GM23338 (cell line): ENCODE measurements around the gene NGF. TPM values are rescaled to one million over a fixed set of nuclear protein-coding genes. Genes with fewer than 3 reads are reported as not detected.

ENCODE experiments used
- ATAC-seq: fragments of 200-7000 bp; cut with Tn5 transposase; 3 replicates; pipeline ENCODE4 v1.9.1; 2020
- DNase-seq: peaks from one replicate; pipeline ENCODE4 v3.0.0-alpha.2; 2015; ENCODE audit warnings: low spot score
- H2AFZ ChIP-seq: fragments of 200-600 bp; sonication (generic); 2 replicates; pipeline ENCODE4 v1.8.0; 2016; ENCODE audit warnings: antibody characterized with exemption, mild to moderate bottlenecking, moderate library complexity
- H3F3A ChIP-seq: fragments of 200-600 bp; sonication (generic); replicated peaks from 2 replicates; pipeline ENCODE4 v1.8.0; 2017; ENCODE audit warnings: antibody characterized with exemption, mixed run types, low read depth
- H3K27ac ChIP-seq: fragments of 200-600 bp; sonication (generic); 2 replicates; pipeline ENCODE4 v1.6.1; 2016; ENCODE audit warnings: low read depth
- H3K27me3 ChIP-seq: fragments of 200-600 bp; sonication (generic); 2 replicates; pipeline ENCODE4 v1.8.0; 2016; ENCODE audit warnings: mild to moderate bottlenecking, mixed run types, moderate library complexity; ENCODE audit not compliant: insufficient read depth
- H3K36me3 ChIP-seq: fragments of 200-600 bp; sonication (generic); 2 replicates; pipeline ENCODE4 v1.8.0; 2016; ENCODE audit warnings: mild to moderate bottlenecking; ENCODE audit not compliant: insufficient read depth
- H3K4me1 ChIP-seq: fragments of 200-600 bp; sonication (generic); 2 replicates; pipeline ENCODE4 v1.8.0; 2016; ENCODE audit warnings: mild to moderate bottlenecking, moderate library complexity; ENCODE audit not compliant: insufficient read depth
- H3K4me2 ChIP-seq: fragments of 200-600 bp; sonication (generic); 2 replicates; pipeline ENCODE4 v1.7.1; 2017; ENCODE audit warnings: mixed run types
- H3K4me3 ChIP-seq: fragments of 200-600 bp; sonication (generic); 2 replicates; pipeline ENCODE4 v1.6.1; 2016; ENCODE audit warnings: mixed run types
- H3K79me2 ChIP-seq: fragments of 200-600 bp; sonication (generic); replicated peaks from 2 replicates; pipeline ENCODE4 v1.8.0; 2017; ENCODE audit warnings: mild to moderate bottlenecking; ENCODE audit not compliant: insufficient read depth
- H3K9me2 ChIP-seq: fragments of 200-600 bp; sonication (generic); 2 replicates; pipeline ENCODE4 v1.8.0; 2017; ENCODE audit not compliant: insufficient read depth
- H4K20me1 ChIP-seq: fragments of 200-600 bp; sonication (generic); replicated peaks from 2 replicates; pipeline ENCODE4 v1.8.0; 2017; ENCODE audit warnings: mild to moderate bottlenecking; ENCODE audit not compliant: insufficient read depth
- H3K27ac Mint-ChIP-seq: 2 replicates; pipeline ENCODE4 v1.8.0; 2020; ENCODE audit warnings: inconsistent platforms, mild to moderate bottlenecking, moderate library complexity, mixed read lengths
- H3K27me3 Mint-ChIP-seq: 3 replicates; pipeline ENCODE4 v1.8.0; 2022; ENCODE audit warnings: low read depth, mild to moderate bottlenecking, moderate library complexity, mixed read lengths, inconsistent platforms; ENCODE audit not compliant: insufficient read depth, poor library complexity
- H3K36me3 Mint-ChIP-seq: 3 replicates; pipeline ENCODE4 v1.8.0; 2021; ENCODE audit warnings: low read depth, mild to moderate bottlenecking, inconsistent platforms, moderate library complexity, mixed read lengths
- H3K4me1 Mint-ChIP-seq: 3 replicates; pipeline ENCODE4 v1.8.0; 2020; ENCODE audit warnings: mild to moderate bottlenecking, inconsistent platforms, mixed read lengths
- H3K4me3 Mint-ChIP-seq: 3 replicates; pipeline ENCODE4 v1.8.0; 2021; ENCODE audit warnings: moderate library complexity, mild to moderate bottlenecking, inconsistent platforms, mixed read lengths
- H3K9me3 Mint-ChIP-seq: 3 replicates; pipeline ENCODE4 v1.8.0; 2020; ENCODE audit warnings: moderate library complexity, mild to moderate bottlenecking, inconsistent platforms, mixed read lengths
- CREB1 ChIP-seq: fragments of 250-450 bp; sonication (Bioruptor Pico); IDR thresholded peaks from 2 replicates; pipeline ENCODE4 v1.5.0; 2020; ENCODE audit warnings: low read depth, mild to moderate bottlenecking, moderate library complexity
- EZH2 ChIP-seq: fragments of 200-600 bp; sonication (generic); IDR thresholded peaks from one replicate; pipeline ENCODE4 v1.8.0; 2017; ENCODE audit warnings: antibody characterized with exemption, mild to moderate bottlenecking, low read depth; ENCODE audit not compliant: unreplicated experiment
- EZH2phosphoT487 ChIP-seq: fragments of 200-600 bp; sonication (generic); IDR thresholded peaks from one replicate; pipeline ENCODE4 v1.8.1; 2018; ENCODE audit warnings: antibody characterized with exemption; ENCODE audit not compliant: unreplicated experiment
- NANOG ChIP-seq: IDR thresholded peaks from 2 replicates; pipeline ENCODE4 v1.6.1; 2016; ENCODE audit warnings: antibody characterized with exemption, borderline replicate concordance
- POLR2AphosphoS5 ChIP-seq: IDR thresholded peaks from 2 replicates; pipeline ENCODE4 v1.6.1; 2016; ENCODE audit warnings: antibody characterized with exemption, low read depth
- STAT1 ChIP-seq: IDR thresholded peaks from one replicate; pipeline ENCODE4 v1.6.1; 2016; ENCODE audit warnings: antibody characterized with exemption; ENCODE audit not compliant: unreplicated experiment
- ZNF114 ChIP-seq: fragments of 250-450 bp; sonication (Bioruptor Pico); IDR thresholded peaks from 2 replicates; pipeline ENCODE4 v1.5.0; 2020; ENCODE audit warnings: mild to moderate bottlenecking, moderate library complexity
- ZNF331 ChIP-seq: fragments of 250-450 bp; sonication (Bioruptor Pico); IDR thresholded peaks from 2 replicates; pipeline ENCODE4 v1.5.0; 2020; ENCODE audit warnings: low read depth, mild to moderate bottlenecking, moderate library complexity
- polyA plus RNA-seq: library from polyadenylated mRNA; unstranded; fragments of >200 nt; fragmentation: Nextera tagmentation; extraction: Ambion mirVana; gene quantifications from 2 replicates; pipeline ENCODE4 v1.2.1, GENCODE V29; 2016
- total RNA-seq: library from RNA; depleted of rRNA; stranded (reverse); fragments of >200 nt; shearing (Covaris generic); gene quantifications from 2 replicates; pipeline ENCODE4 v1.2.3, GENCODE V29; 2014
- TF ChIP-seq, protein P1 (sequence below): fragments of 250-450 bp; sonication (Bioruptor Pico); IDR thresholded peaks from 2 replicates; pipeline ENCODE4 v1.5.0; 2020; ENCODE audit warnings: mild to moderate bottlenecking, moderate library complexity
- TF ChIP-seq, protein P2 (sequence below), 2 experiments: fragments of 200-600 bp in 1 of 2; sonication (generic) in 1 of 2; conservative IDR thresholded peaks; 2 replicates each; pipeline versions ENCODE4 v1.5.1 to v1.6.1; 2016 to 2017; ENCODE audit warnings: antibody characterized with exemption in 2 of 2, low read depth in 2 of 2, mild to moderate bottlenecking in 2 of 2, moderate library complexity in 1 of 2
- TF ChIP-seq, protein P3 (sequence below): IDR thresholded peaks from 2 replicates; pipeline ENCODE4 v1.6.1; 2016; ENCODE audit warnings: antibody characterized with exemption
- TF ChIP-seq, protein P4 (sequence below): IDR thresholded peaks from one replicate; pipeline ENCODE4 v1.6.1; 2018; ENCODE audit warnings: antibody characterized with exemption; ENCODE audit not compliant: unreplicated experiment

NGF gene
- total and polyA plus RNA-seq, 2 experiments from 2014 or later, result 0.28 to 0.92 TPM

DNA sequence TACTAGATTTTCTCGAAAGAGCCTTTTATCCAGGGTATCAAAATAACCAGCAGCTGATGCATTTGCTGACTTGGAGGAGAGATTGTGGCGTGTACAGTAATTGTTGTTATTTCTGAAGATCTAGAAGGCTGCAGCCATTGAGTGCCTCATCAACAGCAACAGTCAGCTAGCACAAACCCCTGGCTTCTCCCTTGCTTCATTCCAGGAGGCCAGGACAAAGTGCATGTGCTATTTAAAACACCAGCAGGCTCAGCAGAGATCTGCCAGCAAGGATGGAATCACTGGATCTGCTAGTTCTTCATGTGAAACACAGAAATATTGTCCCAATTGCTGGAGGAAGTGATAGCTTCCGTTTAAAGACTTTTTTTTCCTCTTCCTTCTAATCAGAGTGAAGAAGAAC is 2.8 kb upstream of the NGF start (continued):
- no peak for TF ChIP-seq NANOG
- no peak for TF ChIP-seq EZH2phosphoT487
- no peak for TF ChIP-seq POLR2AphosphoS5

DNA sequence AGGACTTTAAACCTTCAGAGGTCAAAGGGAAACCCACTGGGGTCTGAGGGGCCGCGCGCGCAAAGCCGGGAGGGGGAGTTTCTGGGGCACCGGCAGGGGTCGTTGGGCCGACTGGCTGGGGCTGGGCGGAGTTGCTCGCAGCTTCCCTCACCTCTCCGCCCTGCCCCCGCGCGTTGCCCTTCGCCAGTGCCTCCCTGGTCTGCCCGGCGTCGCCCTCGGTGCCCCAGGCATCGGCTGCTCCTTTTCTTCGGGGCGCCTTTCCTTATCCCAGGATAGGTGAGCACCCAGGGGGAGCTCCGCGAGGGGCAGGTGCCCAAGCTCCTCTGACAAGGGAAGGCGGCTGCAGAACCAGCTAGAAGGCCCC is 390 bp upstream of the NGF start:
- DNase-seq (peak; percentile 73), ATAC-seq (peak; percentile 67)
- Mint-ChIP-seq H3K36me3 (no peaks in the 10 kb centered on the region), H3K27me3 (peaks cover 37% of the 10 kb centered on the region), H3K4me3 (peak overlapping the region; percentile 86), H3K27ac (no peak overlapping the region), H3K9me3 (no peaks in the 10 kb centered on the region; the same call in 2 of the 3 replicates), H3K4me1 (peaks cover 22% of the 10 kb centered on the region)
- Histone ChIP-seq H3K27me3 (peaks cover 65% of the 10 kb centered on the region), H4K20me1 (no peaks in the 10 kb centered on the region), H3K4me2 (peak overlapping the region; percentile 92), H3K79me2 (no peaks in the 10 kb centered on the region), H3K36me3 (no peaks in the 10 kb centered on the region), H3F3A (no peaks in the 10 kb centered on the region), H3K4me1 (peaks cover 7% of the 10 kb centered on the region; the same call in 1 of the 2 replicates), H2AFZ (peak overlapping the region; percentile 99), H3K27ac (no peak overlapping the region), H3K9me2 (no peaks in the 10 kb centered on the region), H3K4me3 (peak overlapping the region; percentile 88)
- TF ChIP-seq EZH2, result no peak
- no peak for TF ChIP-seq EZH2phosphoT487
- TF ChIP-seq ZNF114, result no peak
- TF ChIP-seq STAT1, result no peak
- TF ChIP-seq, protein P1, sequence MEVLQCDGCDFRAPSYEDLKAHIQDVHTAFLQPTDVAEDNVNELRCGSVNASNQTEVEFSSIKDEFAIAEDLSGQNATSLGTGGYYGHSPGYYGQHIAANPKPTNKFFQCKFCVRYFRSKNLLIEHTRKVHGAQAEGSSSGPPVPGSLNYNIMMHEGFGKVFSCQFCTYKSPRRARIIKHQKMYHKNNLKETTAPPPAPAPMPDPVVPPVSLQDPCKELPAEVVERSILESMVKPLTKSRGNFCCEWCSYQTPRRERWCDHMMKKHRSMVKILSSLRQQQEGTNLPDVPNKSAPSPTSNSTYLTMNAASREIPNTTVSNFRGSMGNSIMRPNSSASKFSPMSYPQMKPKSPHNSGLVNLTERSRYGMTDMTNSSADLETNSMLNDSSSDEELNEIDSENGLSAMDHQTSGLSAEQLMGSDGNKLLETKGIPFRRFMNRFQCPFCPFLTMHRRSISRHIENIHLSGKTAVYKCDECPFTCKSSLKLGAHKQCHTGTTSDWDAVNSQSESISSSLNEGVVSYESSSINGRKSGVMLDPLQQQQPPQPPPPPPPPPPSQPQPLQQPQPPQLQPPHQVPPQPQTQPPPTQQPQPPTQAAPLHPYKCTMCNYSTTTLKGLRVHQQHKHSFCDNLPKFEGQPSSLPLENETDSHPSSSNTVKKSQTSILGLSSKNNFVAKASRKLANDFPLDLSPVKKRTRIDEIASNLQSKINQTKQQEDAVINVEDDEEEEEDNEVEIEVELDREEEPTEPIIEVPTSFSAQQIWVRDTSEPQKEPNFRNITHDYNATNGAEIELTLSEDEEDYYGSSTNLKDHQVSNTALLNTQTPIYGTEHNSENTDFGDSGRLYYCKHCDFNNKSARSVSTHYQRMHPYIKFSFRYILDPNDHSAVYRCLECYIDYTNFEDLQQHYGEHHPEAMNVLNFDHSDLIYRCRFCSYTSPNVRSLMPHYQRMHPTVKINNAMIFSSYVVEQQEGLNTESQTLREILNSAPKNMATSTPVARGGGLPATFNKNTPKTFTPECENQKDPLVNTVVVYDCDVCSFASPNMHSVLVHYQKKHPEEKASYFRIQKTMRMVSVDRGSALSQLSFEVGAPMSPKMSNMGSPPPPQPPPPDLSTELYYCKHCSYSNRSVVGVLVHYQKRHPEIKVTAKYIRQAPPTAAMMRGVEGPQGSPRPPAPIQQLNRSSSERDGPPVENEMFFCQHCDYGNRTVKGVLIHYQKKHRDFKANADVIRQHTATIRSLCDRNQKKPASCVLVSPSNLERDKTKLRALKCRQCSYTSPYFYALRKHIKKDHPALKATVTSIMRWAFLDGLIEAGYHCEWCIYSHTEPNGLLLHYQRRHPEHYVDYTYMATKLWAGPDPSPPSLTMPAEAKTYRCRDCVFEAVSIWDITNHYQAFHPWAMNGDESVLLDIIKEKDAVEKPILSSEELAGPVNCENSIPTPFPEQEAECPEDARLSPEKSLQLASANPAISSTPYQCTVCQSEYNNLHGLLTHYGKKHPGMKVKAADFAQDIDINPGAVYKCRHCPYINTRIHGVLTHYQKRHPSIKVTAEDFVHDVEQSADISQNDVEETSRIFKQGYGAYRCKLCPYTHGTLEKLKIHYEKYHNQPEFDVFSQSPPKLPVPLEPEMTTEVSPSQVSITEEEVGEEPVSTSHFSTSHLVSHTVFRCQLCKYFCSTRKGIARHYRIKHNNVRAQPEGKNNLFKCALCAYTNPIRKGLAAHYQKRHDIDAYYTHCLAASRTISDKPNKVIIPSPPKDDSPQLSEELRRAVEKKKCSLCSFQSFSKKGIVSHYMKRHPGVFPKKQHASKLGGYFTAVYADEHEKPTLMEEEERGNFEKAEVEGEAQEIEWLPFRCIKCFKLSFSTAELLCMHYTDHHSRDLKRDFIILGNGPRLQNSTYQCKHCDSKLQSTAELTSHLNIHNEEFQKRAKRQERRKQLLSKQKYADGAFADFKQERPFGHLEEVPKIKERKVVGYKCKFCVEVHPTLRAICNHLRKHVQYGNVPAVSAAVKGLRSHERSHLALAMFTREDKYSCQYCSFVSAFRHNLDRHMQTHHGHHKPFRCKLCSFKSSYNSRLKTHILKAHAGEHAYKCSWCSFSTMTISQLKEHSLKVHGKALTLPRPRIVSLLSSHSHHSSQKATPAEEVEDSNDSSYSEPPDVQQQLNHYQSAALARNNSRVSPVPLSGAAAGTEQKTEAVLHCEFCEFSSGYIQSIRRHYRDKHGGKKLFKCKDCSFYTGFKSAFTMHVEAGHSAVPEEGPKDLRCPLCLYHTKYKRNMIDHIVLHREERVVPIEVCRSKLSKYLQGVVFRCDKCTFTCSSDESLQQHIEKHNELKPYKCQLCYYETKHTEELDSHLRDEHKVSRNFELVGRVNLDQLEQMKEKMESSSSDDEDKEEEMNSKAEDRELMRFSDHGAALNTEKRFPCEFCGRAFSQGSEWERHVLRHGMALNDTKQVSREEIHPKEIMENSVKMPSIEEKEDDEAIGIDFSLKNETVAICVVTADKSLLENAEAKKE (CRISPR knock-in tag), result no peak
- TF ChIP-seq NANOG, result no peak
- TF ChIP-seq, protein P2, sequence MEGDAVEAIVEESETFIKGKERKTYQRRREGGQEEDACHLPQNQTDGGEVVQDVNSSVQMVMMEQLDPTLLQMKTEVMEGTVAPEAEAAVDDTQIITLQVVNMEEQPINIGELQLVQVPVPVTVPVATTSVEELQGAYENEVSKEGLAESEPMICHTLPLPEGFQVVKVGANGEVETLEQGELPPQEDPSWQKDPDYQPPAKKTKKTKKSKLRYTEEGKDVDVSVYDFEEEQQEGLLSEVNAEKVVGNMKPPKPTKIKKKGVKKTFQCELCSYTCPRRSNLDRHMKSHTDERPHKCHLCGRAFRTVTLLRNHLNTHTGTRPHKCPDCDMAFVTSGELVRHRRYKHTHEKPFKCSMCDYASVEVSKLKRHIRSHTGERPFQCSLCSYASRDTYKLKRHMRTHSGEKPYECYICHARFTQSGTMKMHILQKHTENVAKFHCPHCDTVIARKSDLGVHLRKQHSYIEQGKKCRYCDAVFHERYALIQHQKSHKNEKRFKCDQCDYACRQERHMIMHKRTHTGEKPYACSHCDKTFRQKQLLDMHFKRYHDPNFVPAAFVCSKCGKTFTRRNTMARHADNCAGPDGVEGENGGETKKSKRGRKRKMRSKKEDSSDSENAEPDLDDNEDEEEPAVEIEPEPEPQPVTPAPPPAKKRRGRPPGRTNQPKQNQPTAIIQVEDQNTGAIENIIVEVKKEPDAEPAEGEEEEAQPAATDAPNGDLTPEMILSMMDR (conservative IDR thresholded peaks at IDR 0.05; ENCODE audit: low read depth in 2 of 2), result no peak; a peak in 2 of 4 replicates
- TF ChIP-seq, protein P3, sequence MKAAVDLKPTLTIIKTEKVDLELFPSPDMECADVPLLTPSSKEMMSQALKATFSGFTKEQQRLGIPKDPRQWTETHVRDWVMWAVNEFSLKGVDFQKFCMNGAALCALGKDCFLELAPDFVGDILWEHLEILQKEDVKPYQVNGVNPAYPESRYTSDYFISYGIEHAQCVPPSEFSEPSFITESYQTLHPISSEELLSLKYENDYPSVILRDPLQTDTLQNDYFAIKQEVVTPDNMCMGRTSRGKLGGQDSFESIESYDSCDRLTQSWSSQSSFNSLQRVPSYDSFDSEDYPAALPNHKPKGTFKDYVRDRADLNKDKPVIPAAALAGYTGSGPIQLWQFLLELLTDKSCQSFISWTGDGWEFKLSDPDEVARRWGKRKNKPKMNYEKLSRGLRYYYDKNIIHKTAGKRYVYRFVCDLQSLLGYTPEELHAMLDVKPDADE, result no peak
- no peak for TF ChIP-seq POLR2AphosphoS5
- no peak for TF ChIP-seq CREB1
- TF ChIP-seq, protein P4, sequence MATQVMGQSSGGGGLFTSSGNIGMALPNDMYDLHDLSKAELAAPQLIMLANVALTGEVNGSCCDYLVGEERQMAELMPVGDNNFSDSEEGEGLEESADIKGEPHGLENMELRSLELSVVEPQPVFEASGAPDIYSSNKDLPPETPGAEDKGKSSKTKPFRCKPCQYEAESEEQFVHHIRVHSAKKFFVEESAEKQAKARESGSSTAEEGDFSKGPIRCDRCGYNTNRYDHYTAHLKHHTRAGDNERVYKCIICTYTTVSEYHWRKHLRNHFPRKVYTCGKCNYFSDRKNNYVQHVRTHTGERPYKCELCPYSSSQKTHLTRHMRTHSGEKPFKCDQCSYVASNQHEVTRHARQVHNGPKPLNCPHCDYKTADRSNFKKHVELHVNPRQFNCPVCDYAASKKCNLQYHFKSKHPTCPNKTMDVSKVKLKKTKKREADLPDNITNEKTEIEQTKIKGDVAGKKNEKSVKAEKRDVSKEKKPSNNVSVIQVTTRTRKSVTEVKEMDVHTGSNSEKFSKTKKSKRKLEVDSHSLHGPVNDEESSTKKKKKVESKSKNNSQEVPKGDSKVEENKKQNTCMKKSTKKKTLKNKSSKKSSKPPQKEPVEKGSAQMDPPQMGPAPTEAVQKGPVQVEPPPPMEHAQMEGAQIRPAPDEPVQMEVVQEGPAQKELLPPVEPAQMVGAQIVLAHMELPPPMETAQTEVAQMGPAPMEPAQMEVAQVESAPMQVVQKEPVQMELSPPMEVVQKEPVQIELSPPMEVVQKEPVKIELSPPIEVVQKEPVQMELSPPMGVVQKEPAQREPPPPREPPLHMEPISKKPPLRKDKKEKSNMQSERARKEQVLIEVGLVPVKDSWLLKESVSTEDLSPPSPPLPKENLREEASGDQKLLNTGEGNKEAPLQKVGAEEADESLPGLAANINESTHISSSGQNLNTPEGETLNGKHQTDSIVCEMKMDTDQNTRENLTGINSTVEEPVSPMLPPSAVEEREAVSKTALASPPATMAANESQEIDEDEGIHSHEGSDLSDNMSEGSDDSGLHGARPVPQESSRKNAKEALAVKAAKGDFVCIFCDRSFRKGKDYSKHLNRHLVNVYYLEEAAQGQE, result no peak
- no peak for TF ChIP-seq ZNF331 (CRISPR knock-in tag)
